Right lobe of liver (tissue), 6 donors: ENCODE results near the gene SLC16A10. TPM values are rescaled to one million over a fixed set of nuclear protein-coding genes. Genes with fewer than 3 reads are reported as not detected.
"Not testable (repeated sequence)": the region's sequence is repeated elsewhere in the genome, so short reads cannot be mapped to it uniquely, and the experiment has no call there.

Experiments
- ATAC-seq, 4 donors: fragments of 200-7000 bp; cut with Tn5 transposase; one replicate each; pipeline ENCODE4 v1.9.1; 2020; ENCODE audit warnings: mild to moderate bottlenecking in 4 of 4, moderate library complexity in 4 of 4
- DNase-seq, 3 donors: peaks; one replicate each; pipeline ENCODE4 v3.0.0-alpha.2; 2020
- H3K27ac ChIP-seq, 3 donors: fragments of 200-600 bp; one replicate each; pipeline ENCODE4 v1.8.0; 2022
- H3K27me3 ChIP-seq, 2 donors: fragments of 200-600 bp; one replicate each; pipeline ENCODE4 v1.8.0; 2022
- H3K36me3 ChIP-seq, 4 donors: fragments of 200-600 bp; sonication (generic) in 1 of 4; one replicate each; pipeline versions ENCODE4 v1.5.1 to v1.8.0; 2017 to 2022; ENCODE audit warnings: control low read depth in 1 of 4
- H3K4me1 ChIP-seq, 4 donors: fragments of 200-600 bp; sonication (generic) in 1 of 4; one replicate each; pipeline versions ENCODE4 v1.5.1 to v1.8.0; 2017 to 2022; ENCODE audit warnings: control low read depth in 1 of 4
- H3K4me3 ChIP-seq, 3 donors: fragments of 200-600 bp; one replicate each; pipeline ENCODE4 v1.8.0; 2022
- H3K9me3 ChIP-seq, 4 donors: fragments of 200-600 bp; sonication (generic) in 1 of 4; one replicate each; pipeline versions ENCODE4 v1.5.1 to v1.8.0; 2017 to 2022; ENCODE audit warnings: control low read depth in 1 of 4
- POLR2A ChIP-seq: fragments of 450-650 bp; IDR thresholded peaks from one replicate; pipeline ENCODE4 v1.6.1; 2017; ENCODE audit warnings: antibody characterized with exemption, mild to moderate bottlenecking
- WGBS: methylation state at CpG from one replicate; pipeline ENCODE4 v1.1.6; 2018; ENCODE audit warnings: low coverage, low lambda C conversion rate; ENCODE audit not compliant: insufficient coverage; ENCODE audit errors: missing lambda C conversion rate; 5-methylcytosine and 5-hydroxymethylcytosine counted together
- intact Hi-C, 2 donors: fragments of 100-400 bp; cut with DNase I; formaldehyde crosslinking; loops; one replicate each; pipeline versions ENCODE4 v1.11.2 to v1.14.1; 2022
- total RNA-seq, 6 experiments: library from RNA; depleted of rRNA in 2 of 6; stranded (reverse); fragments of >200 nt in 2 of 6; fragmentation: NEBNext Ultra II Directional in 3 of 6; extraction: Animal tissue kit (Norgen Biotek cat#: 25700) in 3 of 6; gene quantifications; one replicate each; pipeline versions ENCODE4 v1.1.0 to v1.2.4, GENCODE V29; 2016 to 2023
- TF ChIP-seq, protein P1 (sequence below), 4 donors: fragments of 200-600 bp in 3 of 4; fragments of 450-650 bp in 1 of 4; IDR thresholded peaks; one replicate each; pipeline versions ENCODE4 v1.5.1 to v1.8.0; 2016 to 2022; ENCODE audit warnings: antibody characterized with exemption in 4 of 4, mild to moderate bottlenecking in 2 of 4
- donor health status: DM: no; HTN: yes; CAD: no.
- donor health status: DM: no; HTN: no; CAD: no.
- donor health status: DM: no; HTN: no; CAD: no.
- donor health status: DM: no; HTN: yes; CAD: no.
- donor health status: DM: no; HTN: yes; CAD: no.

SLC16A10 gene
- total RNA-seq, 6 experiments from 2014 or later = 2.9 to 15.8 (median 6.6) TPM

DNA sequence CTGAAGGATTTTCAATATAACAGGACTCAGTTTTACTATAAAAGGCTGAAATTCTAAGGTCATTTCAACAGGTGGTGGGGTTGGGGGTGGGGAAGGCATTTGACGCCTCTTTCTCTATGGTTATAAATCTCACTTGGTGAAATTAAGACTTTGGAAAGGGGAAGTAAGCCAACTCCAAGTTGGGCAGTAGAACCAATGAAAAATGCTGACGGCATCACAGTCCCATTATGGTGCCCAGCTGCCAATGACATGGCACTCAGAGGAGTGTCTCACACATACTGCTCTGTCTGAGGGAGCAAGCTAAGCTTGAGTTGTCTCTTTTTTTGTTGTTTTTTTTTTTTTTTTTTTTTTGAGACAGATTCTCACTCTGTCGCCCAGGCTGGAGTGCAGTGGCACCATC lies 4.7 kb downstream of the SLC16A10 start:
- Histone ChIP-seq H3K4me1 (peaks cover 0 to 13% (median 0%) of the 10 kb centered on the region in 4 donors), H3K27ac (no peak overlapping the region), H3K36me3 (no peaks in the 10 kb centered on the region), H3K9me3 (no peaks in the 10 kb centered on the region), H3K27me3 (no peaks in the 10 kb centered on the region), H3K4me3 (no peak overlapping the region)
- ATAC-seq (no peak), DNase-seq (no peak)
- no peak for TF ChIP-seq POLR2A
- TF ChIP-seq, protein P1, sequence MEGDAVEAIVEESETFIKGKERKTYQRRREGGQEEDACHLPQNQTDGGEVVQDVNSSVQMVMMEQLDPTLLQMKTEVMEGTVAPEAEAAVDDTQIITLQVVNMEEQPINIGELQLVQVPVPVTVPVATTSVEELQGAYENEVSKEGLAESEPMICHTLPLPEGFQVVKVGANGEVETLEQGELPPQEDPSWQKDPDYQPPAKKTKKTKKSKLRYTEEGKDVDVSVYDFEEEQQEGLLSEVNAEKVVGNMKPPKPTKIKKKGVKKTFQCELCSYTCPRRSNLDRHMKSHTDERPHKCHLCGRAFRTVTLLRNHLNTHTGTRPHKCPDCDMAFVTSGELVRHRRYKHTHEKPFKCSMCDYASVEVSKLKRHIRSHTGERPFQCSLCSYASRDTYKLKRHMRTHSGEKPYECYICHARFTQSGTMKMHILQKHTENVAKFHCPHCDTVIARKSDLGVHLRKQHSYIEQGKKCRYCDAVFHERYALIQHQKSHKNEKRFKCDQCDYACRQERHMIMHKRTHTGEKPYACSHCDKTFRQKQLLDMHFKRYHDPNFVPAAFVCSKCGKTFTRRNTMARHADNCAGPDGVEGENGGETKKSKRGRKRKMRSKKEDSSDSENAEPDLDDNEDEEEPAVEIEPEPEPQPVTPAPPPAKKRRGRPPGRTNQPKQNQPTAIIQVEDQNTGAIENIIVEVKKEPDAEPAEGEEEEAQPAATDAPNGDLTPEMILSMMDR (IDR thresholded peaks at IDR 0.05) = no peak
- 76% methylated on average over 2 of the region's 3 CpGs for WGBS
- intact Hi-C loops = no loop called here

DNA sequence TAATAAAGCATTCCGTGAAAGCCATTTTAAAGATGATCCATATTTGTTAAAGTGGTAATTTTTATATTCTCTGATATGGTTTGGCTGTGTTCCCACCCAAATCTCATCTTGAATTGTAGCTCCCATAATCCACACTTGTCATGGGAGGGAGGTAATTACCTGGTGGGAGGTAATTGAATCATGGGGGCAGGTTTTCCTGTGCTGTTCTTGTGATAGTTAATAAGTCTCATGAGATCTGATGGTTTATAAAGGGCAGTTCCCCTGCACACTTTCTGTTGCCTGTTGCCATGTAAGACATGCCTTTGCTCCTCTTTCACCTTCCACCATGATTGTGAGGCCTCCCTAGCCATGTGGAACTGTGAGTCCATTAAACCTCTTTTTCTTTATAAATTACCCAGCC lies 8.2 kb downstream of the SLC16A10 start:
- WGBS = 100% methylated on average over 1 of the region's 1 CpG
- H3K4me1 ChIP-seq, ATAC-seq, H3K27ac ChIP-seq, H3K9me3 ChIP-seq, H3K36me3 ChIP-seq, intact Hi-C loops, DNase-seq, H3K27me3 ChIP-seq, H3K4me3 ChIP-seq: not testable (repeated sequence)

DNA sequence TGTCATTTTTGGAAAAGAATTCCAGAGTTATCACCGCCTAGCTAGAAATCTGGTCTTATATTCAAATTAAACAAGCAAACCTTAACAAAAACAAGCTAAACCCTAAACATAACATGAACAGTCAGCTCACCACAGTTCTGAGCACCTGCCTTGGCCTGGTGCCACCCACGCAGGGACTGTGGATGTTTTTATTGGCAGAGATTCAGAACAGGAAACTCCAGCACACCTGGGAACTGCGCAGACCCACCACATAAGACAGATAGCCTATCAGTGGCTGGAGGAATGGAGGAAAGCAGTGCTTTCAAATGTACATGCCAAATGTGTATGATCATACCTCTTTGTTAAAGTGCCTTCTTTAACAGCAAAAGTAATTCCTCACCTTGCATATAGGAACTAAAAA lies 8.9 kb downstream of the SLC16A10 start:
- peak in 2 of 3 donors; percentile 61 to 64 for DNase-seq
- no peaks in the 10 kb centered on the region for H3K36me3 ChIP-seq
- no peaks in the 10 kb centered on the region for H3K9me3 ChIP-seq
- intact Hi-C loops = no loop called here
- peaks cover 0 to 7% (median 0%) of the 10 kb centered on the region in 4 donors for H3K4me1 ChIP-seq
- H3K27ac ChIP-seq = no peak overlapping the region
- no peak overlapping the region for H3K4me3 ChIP-seq
- H3K27me3 ChIP-seq = no peaks in the 10 kb centered on the region
- WGBS = 31% methylated on average over 3 of the region's 3 CpGs
- ATAC-seq = peak; percentile 68 to 76 (median 72)
- no peak for TF ChIP-seq POLR2A
- TF ChIP-seq, protein P1 (IDR thresholded peaks at IDR 0.05) = no peak

DNA sequence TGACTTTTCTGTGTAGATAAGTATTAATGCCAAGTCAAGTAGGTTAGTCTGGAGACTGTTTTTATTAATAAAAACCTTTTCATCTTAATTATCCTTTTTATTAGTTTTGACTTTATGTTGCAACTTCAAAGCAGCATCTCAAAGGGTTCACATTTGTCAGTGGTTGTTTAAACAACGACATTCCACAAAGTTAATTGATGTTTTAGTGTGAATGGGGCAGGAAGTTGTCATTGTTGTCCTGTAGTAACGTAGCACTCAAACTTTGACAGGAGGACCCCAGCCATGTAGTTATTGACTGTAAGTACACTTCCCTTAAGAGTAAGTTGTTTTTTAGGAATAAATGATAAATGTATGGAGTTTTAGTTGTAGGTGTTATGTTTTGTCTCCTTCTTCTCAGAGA lies 11.3 kb downstream of the SLC16A10 start:
- Histone ChIP-seq H3K4me3 (no peak overlapping the region), H3K4me1 (peaks cover 0 to 7% (median 0%) of the 10 kb centered on the region in 4 donors), H3K27ac (no peak overlapping the region), H3K9me3 (no peaks in the 10 kb centered on the region), H3K27me3 (no peaks in the 10 kb centered on the region), H3K36me3 (no peaks in the 10 kb centered on the region)
- 76% methylated on average over 2 of the region's 2 CpGs for WGBS
- ATAC-seq (no peak), DNase-seq (no peak)
- intact Hi-C loops = no loop called here
- TF ChIP-seq POLR2A = no peak
- TF ChIP-seq, protein P1 (IDR thresholded peaks at IDR 0.05) = no peak

DNA sequence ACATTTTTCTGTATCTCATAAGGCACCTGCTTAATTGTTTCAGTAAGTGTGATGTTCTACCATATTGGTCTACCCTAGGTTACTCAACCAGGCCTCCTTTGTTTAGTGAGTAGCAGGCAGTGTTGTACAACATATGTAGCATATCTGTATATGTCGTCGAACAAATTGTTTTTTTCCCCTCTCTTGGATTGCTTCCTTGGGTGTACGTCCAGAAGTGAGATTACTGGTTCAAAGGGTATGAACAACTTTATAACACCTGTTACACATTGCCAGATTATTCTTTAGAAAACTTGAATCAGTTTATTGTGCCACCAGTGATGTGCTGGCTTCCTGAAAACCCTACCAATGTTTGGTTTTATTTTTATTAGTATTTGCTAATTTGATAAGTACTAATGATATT lies 14.7 kb downstream of the SLC16A10 start:
- Histone ChIP-seq H3K4me1 (peaks cover 0 to 11% (median 0%) of the 10 kb centered on the region in 4 donors), H3K4me3 (no peak overlapping the region), H3K36me3 (no peaks in the 10 kb centered on the region), H3K9me3 (no peaks in the 10 kb centered on the region), H3K27ac (no peak overlapping the region), H3K27me3 (no peaks in the 10 kb centered on the region)
- no peak for TF ChIP-seq POLR2A
- TF ChIP-seq, protein P1 (IDR thresholded peaks at IDR 0.05) = no peak
- ATAC-seq (no peak), DNase-seq (no peak)
- WGBS = 85% methylated on average over 3 of the region's 3 CpGs
- intact Hi-C loops = no loop called here
